NCI-H345 treated with DMSO at 0.1 percent for 48 hours (cell line): ENCODE results near the gene PHPT1.
"Not testable (repeated sequence)": the region's sequence is repeated elsewhere in the genome, so short reads cannot be mapped to it uniquely, and the experiment has no call there.

Experiments
- DNase-seq: peaks from one replicate; lab custom pipeline; 2025; ENCODE audit not compliant: unreplicated experiment; lab: John Stamatoyannopoulos, UW

PHPT1 gene

GRCh38 chr9:136858844-136859757 lies 9.9 kb downstream of the PHPT1 start:
- DNase-seq: no peak

- DNase-seq: no peak
Observed at GRCh38 chr9:136860529-136860928, 11.3 kb downstream of the PHPT1 start.

GRCh38 chr9:136860933-136861873 lies 12.0 kb downstream of the PHPT1 start:
- DNase-seq: no peak

GRCh38 chr9:136861874-136862457 lies 12.8 kb downstream of the PHPT1 start:
- DNase-seq: no peak

GRCh38 chr9:136862849-136863622 lies 13.8 kb downstream of the PHPT1 start:
- no peak for DNase-seq

- no peak for DNase-seq
Observed at GRCh38 chr9:136863623-136864273, 14.5 kb downstream of the PHPT1 start.

- DNase-seq: no peak
Observed at GRCh38 chr9:136865041-136865767, 16.0 kb downstream of the PHPT1 start.

GRCh38 chr9:136865768-136866103 lies 16.5 kb downstream of the PHPT1 start:
- no peak for DNase-seq

- not testable (repeated sequence) for DNase-seq
Observed at GRCh38 chr9:136866898-136867421, 17.8 kb downstream of the PHPT1 start.

GRCh38 chr9:136867480-136867879 lies 18.3 kb downstream of the PHPT1 start:
- no peak for DNase-seq

GRCh38 chr9:136867917-136868316 lies 18.7 kb downstream of the PHPT1 start:
- DNase-seq: no peak

GRCh38 chr9:136868644-136869043 lies 19.4 kb downstream of the PHPT1 start:
- no peak for DNase-seq

- not testable (repeated sequence) for DNase-seq
Observed at GRCh38 chr9:136869611-136870010, 20.4 kb downstream of the PHPT1 start.

GRCh38 chr9:136875155-136875554 lies 25.9 kb downstream of the PHPT1 start:
- no peak for DNase-seq

GRCh38 chr9:136876476-136876875 lies 27.3 kb downstream of the PHPT1 start:
- no peak for DNase-seq

GRCh38 chr9:136880651-136881050 lies 31.4 kb downstream of the PHPT1 start:
- DNase-seq: no peak

- DNase-seq: no peak
Observed at GRCh38 chr9:136881691-136882108, 32.5 kb downstream of the PHPT1 start.

- DNase-seq: no peak
Observed at GRCh38 chr9:136882109-136882946, 33.1 kb downstream of the PHPT1 start.
